K562 (cell line): ENCODE results near the gene TXNIP. TPM values are rescaled to one million over a fixed set of nuclear protein-coding genes. Genes with fewer than 3 reads are reported as not detected.

Experiments used
- BCOR ChIP-seq: fragments of 450-650 bp; IDR thresholded peaks from 2 replicates; pipeline ENCODE4 v1.6.1; 2016
- EHMT2 ChIP-seq: fragments of 450-650 bp; IDR thresholded peaks from 2 replicates; pipeline ENCODE4 v1.6.1; 2018; ENCODE audit warnings: antibody characterized with exemption
- JUNB ChIP-seq: fragments of 450-650 bp; formaldehyde crosslinking; conservative IDR thresholded peaks from 2 replicates; pipeline ENCODE4 v1.4.0; 2020; ENCODE audit warnings: mild to moderate bottlenecking
- MBD2 ChIP-seq: sonication (generic); IDR thresholded peaks from 2 replicates; pipeline ENCODE4 v1.6.1; 2016; ENCODE audit warnings: low read depth, borderline replicate concordance
- RAD21 ChIP-seq, 2 experiments: fragments of 250-450 bp in 1 of 2; fragments of 450-650 bp in 1 of 2; sonication (Bioruptor Pico) in 1 of 2; formaldehyde crosslinking in 1 of 2; IDR thresholded peaks in 1 of 2; conservative IDR thresholded peaks in 1 of 2; 2 replicates each; pipeline versions ENCODE4 v1.4.0 to v1.8.0; 2020 to 2022; ENCODE audit warnings: mild to moderate bottlenecking in 2 of 2, moderate library complexity in 1 of 2
- RFX1 ChIP-seq: fragments of 450-650 bp; IDR thresholded peaks from 2 replicates; pipeline ENCODE4 v1.6.1; 2016; ENCODE audit warnings: mild to moderate bottlenecking, moderate library complexity
- SRF ChIP-seq, 2 experiments: fragments of 250-450, 450-650 bp in 1 of 2; sonication (Bioruptor Pico) in 1 of 2; sonication (generic) in 1 of 2; formaldehyde crosslinking; IDR thresholded peaks; 2 replicates each; pipeline versions ENCODE4 v1.5.0 to v1.5.1; 2020 to 2022; ENCODE audit warnings: mild to moderate bottlenecking in 1 of 2, missing genetic modification reagents in 1 of 2
- ZNF586 ChIP-seq: fragments of 450-650 bp; formaldehyde crosslinking; conservative IDR thresholded peaks from 2 replicates; pipeline ENCODE4 v1.4.0; 2020; ENCODE audit warnings: mild to moderate bottlenecking, moderate library complexity
- polyA plus RNA-seq, 8 experiments: library from polyadenylated mRNA; depleted of rRNA in 4 of 8; stranded (reverse) in 5 of 8; unstranded in 3 of 8; fragments of >200 nt; fragmentation: Nextera tagmentation in 2 of 8; fragmentation: Illumina TruSeq in 1 of 8; extraction: Ambion mirVana in 2 of 8; extraction: Trizol in 1 of 8; gene quantifications; 2 replicates each; pipeline versions ENCODE4 v1.2.1 to v1.2.3, GENCODE V29; 2011 to 2014; ENCODE audit warnings: inconsistent platforms in 1 of 8, missing spikeins in 1 of 8
- total RNA-seq, 7 experiments: library from RNA; depleted of rRNA in 6 of 7; stranded (reverse); fragments of >200 nt in 6 of 7; fragmentation: Illumina TruSeq in 2 of 7; extraction: Trizol in 2 of 7; gene quantifications; 2 replicates each; pipeline versions ENCODE4 v1.2.1 to v1.2.3, GENCODE V29; 2011 to 2021; ENCODE audit warnings: low replicate concordance in 1 of 7
- TF ChIP-seq, protein P1 (sequence below): fragments of 150-350 bp; IDR thresholded peaks from 2 replicates; pipeline ENCODE4 v1.6.1; 2014; ENCODE audit warnings: low read depth, mild to moderate bottlenecking, low read length, borderline replicate concordance
- TF ChIP-seq, protein P2 (sequence below): fragments of 450-650 bp; IDR thresholded peaks from 2 replicates; pipeline ENCODE4 v1.6.1; 2016
- TF ChIP-seq, protein P3 (sequence below), 3 experiments: IDR thresholded peaks in 2 of 3; conservative IDR thresholded peaks in 1 of 3; 2 replicates each; pipeline ENCODE4 v1.5.1; 2011 to 2012; ENCODE audit warnings: low read length in 3 of 3, mild to moderate bottlenecking in 3 of 3, control low read depth in 2 of 3, improper control_type of control experiment in 1 of 3, inconsistent platforms in 1 of 3, low read depth in 1 of 3, mixed read lengths in 1 of 3, moderate library complexity in 1 of 3; ENCODE audit not compliant: insufficient read depth in 2 of 3
- TF ChIP-seq, protein P4 (sequence below), 2 experiments: fragments of 450-650 bp; formaldehyde crosslinking in 1 of 2; IDR thresholded peaks; 2 replicates each; pipeline versions ENCODE4 v1.4.0 to v1.6.1; 2014 to 2020; ENCODE audit warnings: mild to moderate bottlenecking in 2 of 2, borderline replicate concordance in 1 of 2, low read depth in 1 of 2

Gene TXNIP
- total and polyA plus RNA-seq, 9 of the 15 experiments (the other 6 are each of a cell fraction or from before 2014, with no cell fraction given): 120 to 499 (median 257) TPM

DNA sequence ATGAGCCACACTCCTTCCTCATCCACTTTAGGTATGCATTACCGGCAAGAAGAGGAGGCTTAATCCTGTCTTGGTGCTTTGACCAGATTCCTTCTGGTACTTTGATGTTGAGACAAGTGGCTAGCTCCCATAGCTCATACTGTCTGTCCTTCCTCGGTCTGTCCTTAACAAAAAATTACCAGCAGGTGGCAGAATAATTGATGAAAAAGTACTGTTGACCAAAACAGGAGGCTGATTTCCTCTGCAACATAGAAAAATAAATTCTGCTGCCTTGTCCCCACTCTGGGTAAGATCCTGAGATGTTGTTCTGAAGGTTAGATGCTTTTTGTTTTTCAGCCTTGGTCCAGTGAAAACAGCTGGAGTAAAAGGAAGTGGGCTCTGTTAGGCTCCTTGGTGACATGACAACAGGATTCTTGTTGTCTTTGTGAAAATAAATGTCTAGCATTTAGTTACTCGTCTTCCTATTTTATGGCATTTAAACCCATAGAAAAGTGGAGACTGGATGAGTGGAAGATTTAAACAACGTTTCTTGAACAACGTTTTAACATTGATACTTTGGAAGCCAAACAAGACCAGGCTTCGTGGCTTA lies 36.3 kb upstream of the TXNIP start (continued):
- no peak for TF ChIP-seq RFX1
- no peak for TF ChIP-seq JUNB (CRISPR knock-in tag)
- 0 out of 2 replicates have a peak, but pooled peaks have one; percentile 11 for TF ChIP-seq BCOR
- TF ChIP-seq, protein P1, sequence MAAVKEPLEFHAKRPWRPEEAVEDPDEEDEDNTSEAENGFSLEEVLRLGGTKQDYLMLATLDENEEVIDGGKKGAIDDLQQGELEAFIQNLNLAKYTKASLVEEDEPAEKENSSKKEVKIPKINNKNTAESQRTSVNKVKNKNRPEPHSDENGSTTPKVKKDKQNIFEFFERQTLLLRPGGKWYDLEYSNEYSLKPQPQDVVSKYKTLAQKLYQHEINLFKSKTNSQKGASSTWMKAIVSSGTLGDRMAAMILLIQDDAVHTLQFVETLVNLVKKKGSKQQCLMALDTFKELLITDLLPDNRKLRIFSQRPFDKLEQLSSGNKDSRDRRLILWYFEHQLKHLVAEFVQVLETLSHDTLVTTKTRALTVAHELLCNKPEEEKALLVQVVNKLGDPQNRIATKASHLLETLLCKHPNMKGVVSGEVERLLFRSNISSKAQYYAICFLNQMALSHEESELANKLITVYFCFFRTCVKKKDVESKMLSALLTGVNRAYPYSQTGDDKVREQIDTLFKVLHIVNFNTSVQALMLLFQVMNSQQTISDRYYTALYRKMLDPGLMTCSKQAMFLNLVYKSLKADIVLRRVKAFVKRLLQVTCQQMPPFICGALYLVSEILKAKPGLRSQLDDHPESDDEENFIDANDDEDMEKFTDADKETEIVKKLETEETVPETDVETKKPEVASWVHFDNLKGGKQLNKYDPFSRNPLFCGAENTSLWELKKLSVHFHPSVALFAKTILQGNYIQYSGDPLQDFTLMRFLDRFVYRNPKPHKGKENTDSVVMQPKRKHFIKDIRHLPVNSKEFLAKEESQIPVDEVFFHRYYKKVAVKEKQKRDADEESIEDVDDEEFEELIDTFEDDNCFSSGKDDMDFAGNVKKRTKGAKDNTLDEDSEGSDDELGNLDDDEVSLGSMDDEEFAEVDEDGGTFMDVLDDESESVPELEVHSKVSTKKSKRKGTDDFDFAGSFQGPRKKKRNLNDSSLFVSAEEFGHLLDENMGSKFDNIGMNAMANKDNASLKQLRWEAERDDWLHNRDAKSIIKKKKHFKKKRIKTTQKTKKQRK: no peak
- TF ChIP-seq, protein P2, sequence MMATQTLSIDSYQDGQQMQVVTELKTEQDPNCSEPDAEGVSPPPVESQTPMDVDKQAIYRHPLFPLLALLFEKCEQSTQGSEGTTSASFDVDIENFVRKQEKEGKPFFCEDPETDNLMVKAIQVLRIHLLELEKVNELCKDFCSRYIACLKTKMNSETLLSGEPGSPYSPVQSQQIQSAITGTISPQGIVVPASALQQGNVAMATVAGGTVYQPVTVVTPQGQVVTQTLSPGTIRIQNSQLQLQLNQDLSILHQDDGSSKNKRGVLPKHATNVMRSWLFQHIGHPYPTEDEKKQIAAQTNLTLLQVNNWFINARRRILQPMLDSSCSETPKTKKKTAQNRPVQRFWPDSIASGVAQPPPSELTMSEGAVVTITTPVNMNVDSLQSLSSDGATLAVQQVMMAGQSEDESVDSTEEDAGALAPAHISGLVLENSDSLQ: 0 out of 2 replicates have a peak, but pooled peaks have one; percentile 18
- peak; percentile 54 to 65 for TF ChIP-seq RAD21 (CRISPR knock-in tag; conservative IDR thresholded peaks at IDR 0.05 in 1 of 2, IDR thresholded peaks at IDR 0.05 in 1 of 2)
- TF ChIP-seq MBD2: no peak
- peak; percentile 28; the same call in 1 of the 2 replicates for TF ChIP-seq EHMT2
- no peak for TF ChIP-seq ZNF586 (CRISPR knock-in tag)
- TF ChIP-seq SRF (CRISPR knock-in tag; IDR thresholded peaks at IDR 0.05): peak in 1 of 2 experiments; percentile 36; a peak in 1 of 4 replicates
- TF ChIP-seq, protein P3, sequence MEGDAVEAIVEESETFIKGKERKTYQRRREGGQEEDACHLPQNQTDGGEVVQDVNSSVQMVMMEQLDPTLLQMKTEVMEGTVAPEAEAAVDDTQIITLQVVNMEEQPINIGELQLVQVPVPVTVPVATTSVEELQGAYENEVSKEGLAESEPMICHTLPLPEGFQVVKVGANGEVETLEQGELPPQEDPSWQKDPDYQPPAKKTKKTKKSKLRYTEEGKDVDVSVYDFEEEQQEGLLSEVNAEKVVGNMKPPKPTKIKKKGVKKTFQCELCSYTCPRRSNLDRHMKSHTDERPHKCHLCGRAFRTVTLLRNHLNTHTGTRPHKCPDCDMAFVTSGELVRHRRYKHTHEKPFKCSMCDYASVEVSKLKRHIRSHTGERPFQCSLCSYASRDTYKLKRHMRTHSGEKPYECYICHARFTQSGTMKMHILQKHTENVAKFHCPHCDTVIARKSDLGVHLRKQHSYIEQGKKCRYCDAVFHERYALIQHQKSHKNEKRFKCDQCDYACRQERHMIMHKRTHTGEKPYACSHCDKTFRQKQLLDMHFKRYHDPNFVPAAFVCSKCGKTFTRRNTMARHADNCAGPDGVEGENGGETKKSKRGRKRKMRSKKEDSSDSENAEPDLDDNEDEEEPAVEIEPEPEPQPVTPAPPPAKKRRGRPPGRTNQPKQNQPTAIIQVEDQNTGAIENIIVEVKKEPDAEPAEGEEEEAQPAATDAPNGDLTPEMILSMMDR (IDR thresholded peaks at IDR 0.05 in 2 of 3, conservative IDR thresholded peaks at IDR 0.05 in 1 of 3; ENCODE audit: insufficient read depth in 2 of 3, low read depth in 1 of 3, low read length in 3 of 3): peak; percentile 51 to 68 (median 65); a peak in 5 of 6 replicates
- TF ChIP-seq, protein P4, sequence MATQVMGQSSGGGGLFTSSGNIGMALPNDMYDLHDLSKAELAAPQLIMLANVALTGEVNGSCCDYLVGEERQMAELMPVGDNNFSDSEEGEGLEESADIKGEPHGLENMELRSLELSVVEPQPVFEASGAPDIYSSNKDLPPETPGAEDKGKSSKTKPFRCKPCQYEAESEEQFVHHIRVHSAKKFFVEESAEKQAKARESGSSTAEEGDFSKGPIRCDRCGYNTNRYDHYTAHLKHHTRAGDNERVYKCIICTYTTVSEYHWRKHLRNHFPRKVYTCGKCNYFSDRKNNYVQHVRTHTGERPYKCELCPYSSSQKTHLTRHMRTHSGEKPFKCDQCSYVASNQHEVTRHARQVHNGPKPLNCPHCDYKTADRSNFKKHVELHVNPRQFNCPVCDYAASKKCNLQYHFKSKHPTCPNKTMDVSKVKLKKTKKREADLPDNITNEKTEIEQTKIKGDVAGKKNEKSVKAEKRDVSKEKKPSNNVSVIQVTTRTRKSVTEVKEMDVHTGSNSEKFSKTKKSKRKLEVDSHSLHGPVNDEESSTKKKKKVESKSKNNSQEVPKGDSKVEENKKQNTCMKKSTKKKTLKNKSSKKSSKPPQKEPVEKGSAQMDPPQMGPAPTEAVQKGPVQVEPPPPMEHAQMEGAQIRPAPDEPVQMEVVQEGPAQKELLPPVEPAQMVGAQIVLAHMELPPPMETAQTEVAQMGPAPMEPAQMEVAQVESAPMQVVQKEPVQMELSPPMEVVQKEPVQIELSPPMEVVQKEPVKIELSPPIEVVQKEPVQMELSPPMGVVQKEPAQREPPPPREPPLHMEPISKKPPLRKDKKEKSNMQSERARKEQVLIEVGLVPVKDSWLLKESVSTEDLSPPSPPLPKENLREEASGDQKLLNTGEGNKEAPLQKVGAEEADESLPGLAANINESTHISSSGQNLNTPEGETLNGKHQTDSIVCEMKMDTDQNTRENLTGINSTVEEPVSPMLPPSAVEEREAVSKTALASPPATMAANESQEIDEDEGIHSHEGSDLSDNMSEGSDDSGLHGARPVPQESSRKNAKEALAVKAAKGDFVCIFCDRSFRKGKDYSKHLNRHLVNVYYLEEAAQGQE (IDR thresholded peaks at IDR 0.05; ENCODE audit: borderline replicate concordance): peak; percentile 33; the same call in 1 of the 2 replicates
- TF ChIP-seq, protein P4 (CRISPR knock-in tag; IDR thresholded peaks at IDR 0.05; ENCODE audit: low read depth): no peak
- TF ChIP-seq, all 486 proteins: peak for 11
